Measurements from ENCODE around the gene KBTBD8.

KBTBD8 gene

DNA sequence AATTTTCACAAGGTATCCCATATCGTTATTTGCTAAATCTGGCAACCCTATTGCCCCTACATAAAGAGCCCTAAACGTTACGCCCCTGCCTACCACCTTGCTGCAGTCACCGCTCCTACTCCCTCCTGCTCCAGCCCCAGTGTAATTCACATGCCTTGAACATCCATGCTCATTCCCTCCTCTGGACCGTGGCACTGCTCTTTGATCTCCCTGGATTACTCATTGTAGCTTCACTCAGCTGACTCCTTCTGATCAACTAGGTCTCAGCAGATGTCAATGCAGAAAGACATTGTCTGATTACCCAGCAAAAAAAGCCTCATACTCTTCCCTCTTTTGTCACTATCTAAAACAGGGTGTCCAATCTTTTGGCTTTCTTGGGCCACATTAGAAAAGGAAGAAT lies 40.7 kb upstream of the KBTBD8 start:
- in situ Hi-C loops (cut with MboI; ENCODE audit: low sequenced_read_pairs, unreplicated experiment): loop anchor here (25.0 kb wide), 1 partner anchor 1930 kb away; no protein-coding TSS in a partner anchor
- TF ChIP-seq CTCF (IDR thresholded peaks at IDR 0.05; ENCODE audit: borderline replicate concordance, control extremely low read depth, extremely low read depth, insufficient read depth, missing control alignments): no peak
- no peak for DNase-seq (ENCODE audit: low spot score)

DNA sequence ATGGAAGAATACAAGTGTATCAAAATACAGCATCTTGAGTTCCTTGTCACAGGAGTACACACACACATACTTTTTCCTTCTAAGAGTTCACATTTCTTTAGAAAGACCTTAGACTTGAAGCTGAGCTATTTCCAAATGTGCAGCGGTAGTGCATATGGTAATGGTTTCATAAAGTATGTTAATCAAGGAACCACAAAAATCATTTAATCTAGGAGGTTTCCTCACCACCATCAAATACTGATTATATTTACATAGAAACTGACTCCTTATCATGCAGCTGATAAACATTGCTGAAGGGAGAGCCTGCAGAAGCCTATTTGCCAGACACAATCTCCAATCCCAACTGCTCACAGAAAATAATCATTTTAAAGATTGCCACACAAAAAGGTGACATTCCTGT lies 40.0 kb upstream of the KBTBD8 start:
- no peak for DNase-seq (ENCODE audit: low spot score)
- in situ Hi-C loops (cut with MboI; ENCODE audit: low sequenced_read_pairs, unreplicated experiment): loop anchor here (25.0 kb wide), 1 partner anchor 1929 kb away; no protein-coding TSS in a partner anchor
- TF ChIP-seq CTCF (IDR thresholded peaks at IDR 0.05; ENCODE audit: borderline replicate concordance, control extremely low read depth, extremely low read depth, insufficient read depth, missing control alignments): no peak

DNA sequence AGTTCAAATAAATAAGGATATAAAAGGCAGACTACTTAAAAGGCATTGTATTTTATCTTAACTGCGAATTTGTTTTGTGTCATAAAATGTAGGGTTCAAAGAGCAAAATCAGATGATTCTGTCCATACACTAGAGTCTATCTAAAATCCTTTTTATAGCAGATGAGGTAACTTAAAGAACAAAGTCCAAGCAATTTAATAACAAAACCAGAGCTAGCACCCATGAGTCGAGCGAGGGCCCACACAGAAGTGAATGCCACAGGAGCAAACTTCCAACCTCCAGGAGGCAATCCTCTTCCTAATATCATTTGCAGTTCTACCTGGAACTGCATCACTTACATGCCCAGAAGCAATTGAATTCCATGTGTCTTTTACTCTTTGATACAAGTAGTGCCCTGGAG lies 35.4 kb upstream of the KBTBD8 start:
- no peak for DNase-seq (ENCODE audit: low spot score)
- in situ Hi-C loops (cut with MboI; ENCODE audit: low sequenced_read_pairs, unreplicated experiment): loop anchor here (25.0 kb wide), 1 partner anchor 1925 kb away; no protein-coding TSS in a partner anchor
- no peak for TF ChIP-seq CTCF (IDR thresholded peaks at IDR 0.05; ENCODE audit: borderline replicate concordance, control extremely low read depth, extremely low read depth, insufficient read depth, missing control alignments)

GRCh38 chr3:66971245-66971644 lies 26.9 kb upstream of the KBTBD8 start:
- DNase-seq (ENCODE audit: low spot score): no peak
- no peak for TF ChIP-seq CTCF (IDR thresholded peaks at IDR 0.05; ENCODE audit: borderline replicate concordance, control extremely low read depth, extremely low read depth, insufficient read depth, missing control alignments)
- in situ Hi-C loops (cut with MboI; ENCODE audit: low sequenced_read_pairs, unreplicated experiment): loop anchor here (10.0 to 25.0 kb wide), 2 partner anchors 144 to 1916 kb away; no protein-coding TSS in a partner anchor

GRCh38 chr3:66971891-66972551 lies 26.1 kb upstream of the KBTBD8 start:
- TF ChIP-seq CTCF (IDR thresholded peaks at IDR 0.05; ENCODE audit: borderline replicate concordance, control extremely low read depth, extremely low read depth, insufficient read depth, missing control alignments): peak; percentile 75
- in situ Hi-C loops (cut with MboI; ENCODE audit: low sequenced_read_pairs, unreplicated experiment): loop anchor here (10.0 to 25.0 kb wide), 2 partner anchors 143 to 1915 kb away; no protein-coding TSS in a partner anchor
- peak; percentile 84 for DNase-seq (ENCODE audit: low spot score)

- in situ Hi-C loops (cut with MboI; ENCODE audit: low sequenced_read_pairs, unreplicated experiment): loop anchor here (25.0 kb wide), 1 partner anchor 382 kb away; no protein-coding TSS in a partner anchor
- no peak for TF ChIP-seq CTCF (IDR thresholded peaks at IDR 0.05; ENCODE audit: borderline replicate concordance, control extremely low read depth, extremely low read depth, insufficient read depth, missing control alignments)
- no peak for DNase-seq (ENCODE audit: low spot score)
These were observed 17.3 kb upstream of the KBTBD8 start for GRCh38 chr3:66980791-66981190.

Measured in GM13976 (cell line).